Panc1 (cell line): Measurements from ENCODE around the gene STX18. TPM values are rescaled to one million over a fixed set of nuclear protein-coding genes. Genes with fewer than 3 reads are reported as not detected.
"Not testable (repeated sequence)": the region's sequence is repeated elsewhere in the genome, so short reads cannot be mapped to it uniquely, and the experiment has no call there.

Source experiments
- ATAC-seq: fragments of 200-7000 bp; cut with Tn5 transposase; 2 replicates; pipeline ENCODE4 v1.9.1; 2020; ENCODE audit warnings: mild to moderate bottlenecking, moderate library complexity
- BruUV-seq: library from RNA; stranded (reverse); fragments of 400-500 nt; replicated peaks from 2 replicates; lab custom pipeline; 2021; lab: Mats Ljungman, UMichigan
- CTCF ChIA-PET: fragments of 300-600 bp; sonication (Branson Sonifier 250); formaldehyde crosslinking; loops from one replicate; lab custom pipeline; 2022; ENCODE audit warnings: antibody characterized with exemption; lab: Charles Lee
- POLR2A ChIA-PET: fragments of 300-600 bp; sonication (Branson Sonifier 250); formaldehyde crosslinking; loops from one replicate; lab custom pipeline; 2022; ENCODE audit warnings: antibody characterized with exemption; lab: Charles Lee
- DNase-seq: peaks from one replicate; pipeline ENCODE4 v3.0.0-alpha.2; 2010; ENCODE audit warnings: low read depth, low spot score
- H3K27ac ChIP-seq: 2 replicates; pipeline ENCODE4 v1.5.1; 2011; ENCODE audit warnings: mild to moderate bottlenecking, low read length, inconsistent platforms
- H3K27me3 ChIP-seq: fragments of 200-500 bp; sonication (Bioruptor generic); 2 replicates; pipeline ENCODE4 v1.6.0; 2014; ENCODE audit warnings: low read length, inconsistent platforms; ENCODE audit not compliant: control insufficient read depth, insufficient read depth
- H3K36me3 ChIP-seq: fragments of 200-500 bp; sonication (Bioruptor generic); 2 replicates; pipeline ENCODE4 v1.5.1; 2014; ENCODE audit warnings: inconsistent platforms, mild to moderate bottlenecking, low read length, moderate library complexity; ENCODE audit not compliant: control insufficient read depth, insufficient read depth
- H3K4me1 ChIP-seq: 2 replicates; pipeline ENCODE4 v1.5.1; 2011; ENCODE audit warnings: inconsistent platforms, mild to moderate bottlenecking, low read length, moderate library complexity; ENCODE audit not compliant: control insufficient read depth, insufficient read depth
- H3K4me3 ChIP-seq, 2 experiments: 2 replicates each; pipeline ENCODE4 v1.5.1; 2011 to 2012; ENCODE audit warnings: low read depth in 2 of 2, low read length in 2 of 2, mild to moderate bottlenecking in 2 of 2, inconsistent platforms in 1 of 2, moderate library complexity in 1 of 2
- H3K9me3 ChIP-seq: fragments of 200-500 bp; sonication (Bioruptor generic); 2 replicates; pipeline ENCODE4 v1.5.1; 2014; ENCODE audit warnings: low read depth, mild to moderate bottlenecking, inconsistent platforms, low read length, moderate library complexity; ENCODE audit not compliant: control insufficient read depth, insufficient read depth
- POLR2AphosphoS5 ChIP-seq: IDR thresholded peaks from 2 replicates; pipeline ENCODE4 v1.6.1; 2012; ENCODE audit warnings: mild to moderate bottlenecking, low read depth, low read length, moderate library complexity
- SIN3A ChIP-seq: IDR thresholded peaks from 2 replicates; pipeline ENCODE4 v1.6.1; 2012; ENCODE audit warnings: low read depth, mild to moderate bottlenecking, low read length, moderate library complexity, borderline replicate concordance; ENCODE audit not compliant: insufficient read depth
- TCF7L2 ChIP-seq: IDR thresholded peaks from 2 replicates; pipeline ENCODE4 v1.6.1; 2011; ENCODE audit warnings: mild to moderate bottlenecking, low read depth, low read length, inconsistent platforms
- in situ Hi-C: cut with HindIII; loops from 2 replicates; pipeline ENCODE4 v1.10.0; 2016; ENCODE audit warnings: low sequenced_read_pairs, low pct_unique_long_range_greater_than_20kb
- intact Hi-C: fragments of 100-400 bp; cut with micrococcal nuclease; formaldehyde crosslinking; loops from one replicate; pipeline ENCODE4 v1.10.0; 2022; ENCODE audit not compliant: unreplicated experiment
- total RNA-seq: library from RNA; stranded (reverse); gene quantifications from one replicate; pipeline ENCODE4 v1.2.1, GENCODE V29; 2021; ENCODE audit not compliant: unreplicated experiment
- TF ChIP-seq, protein P1 (sequence below): fragments of 450-650 bp; IDR thresholded peaks from 2 replicates; pipeline ENCODE4 v1.5.1; 2017; ENCODE audit warnings: mild to moderate bottlenecking
- TF ChIP-seq, protein P2 (sequence below), 2 experiments: IDR thresholded peaks; 2 replicates each; pipeline ENCODE4 v1.6.1; 2011 to 2012; ENCODE audit warnings: low read depth in 2 of 2, control low read depth in 1 of 2, low read length in 1 of 2, mild to moderate bottlenecking in 1 of 2, moderate library complexity in 1 of 2; ENCODE audit not compliant: insufficient read depth in 1 of 2

The STX18 gene
- total RNA-seq, 1 experiment from 2014 or later = 15.0 TPM

DNA sequence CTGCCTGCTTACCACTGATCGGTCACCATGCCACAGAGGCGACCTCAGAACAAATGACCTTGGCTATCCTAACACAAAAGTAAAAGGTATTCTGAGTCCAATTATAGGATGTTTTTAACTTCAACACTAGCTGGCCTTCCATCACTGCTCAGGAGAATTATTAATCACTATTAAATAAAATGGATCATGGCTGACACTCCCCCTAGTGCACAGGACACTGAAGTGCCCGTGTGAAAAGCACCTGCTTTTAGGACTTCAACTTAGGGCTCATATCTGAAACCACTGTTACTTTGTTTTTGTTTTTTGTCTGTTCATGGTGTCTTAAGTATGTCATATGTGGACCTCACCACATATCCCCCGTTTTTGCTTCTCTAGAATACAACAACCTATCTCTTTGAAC, 33.9 kb downstream of the STX18 start:
- H3K27ac ChIP-seq = no peak overlapping the region
- no peaks in the 10 kb centered on the region for H3K27me3 ChIP-seq
- peaks cover 2% of the 10 kb centered on the region; the same call in 1 of the 2 replicates for H3K4me1 ChIP-seq
- DNase-seq (no peak), ATAC-seq (no peak)
- TF ChIP-seq, protein P1, sequence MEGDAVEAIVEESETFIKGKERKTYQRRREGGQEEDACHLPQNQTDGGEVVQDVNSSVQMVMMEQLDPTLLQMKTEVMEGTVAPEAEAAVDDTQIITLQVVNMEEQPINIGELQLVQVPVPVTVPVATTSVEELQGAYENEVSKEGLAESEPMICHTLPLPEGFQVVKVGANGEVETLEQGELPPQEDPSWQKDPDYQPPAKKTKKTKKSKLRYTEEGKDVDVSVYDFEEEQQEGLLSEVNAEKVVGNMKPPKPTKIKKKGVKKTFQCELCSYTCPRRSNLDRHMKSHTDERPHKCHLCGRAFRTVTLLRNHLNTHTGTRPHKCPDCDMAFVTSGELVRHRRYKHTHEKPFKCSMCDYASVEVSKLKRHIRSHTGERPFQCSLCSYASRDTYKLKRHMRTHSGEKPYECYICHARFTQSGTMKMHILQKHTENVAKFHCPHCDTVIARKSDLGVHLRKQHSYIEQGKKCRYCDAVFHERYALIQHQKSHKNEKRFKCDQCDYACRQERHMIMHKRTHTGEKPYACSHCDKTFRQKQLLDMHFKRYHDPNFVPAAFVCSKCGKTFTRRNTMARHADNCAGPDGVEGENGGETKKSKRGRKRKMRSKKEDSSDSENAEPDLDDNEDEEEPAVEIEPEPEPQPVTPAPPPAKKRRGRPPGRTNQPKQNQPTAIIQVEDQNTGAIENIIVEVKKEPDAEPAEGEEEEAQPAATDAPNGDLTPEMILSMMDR = peak; percentile 60
- TF ChIP-seq, protein P2, sequence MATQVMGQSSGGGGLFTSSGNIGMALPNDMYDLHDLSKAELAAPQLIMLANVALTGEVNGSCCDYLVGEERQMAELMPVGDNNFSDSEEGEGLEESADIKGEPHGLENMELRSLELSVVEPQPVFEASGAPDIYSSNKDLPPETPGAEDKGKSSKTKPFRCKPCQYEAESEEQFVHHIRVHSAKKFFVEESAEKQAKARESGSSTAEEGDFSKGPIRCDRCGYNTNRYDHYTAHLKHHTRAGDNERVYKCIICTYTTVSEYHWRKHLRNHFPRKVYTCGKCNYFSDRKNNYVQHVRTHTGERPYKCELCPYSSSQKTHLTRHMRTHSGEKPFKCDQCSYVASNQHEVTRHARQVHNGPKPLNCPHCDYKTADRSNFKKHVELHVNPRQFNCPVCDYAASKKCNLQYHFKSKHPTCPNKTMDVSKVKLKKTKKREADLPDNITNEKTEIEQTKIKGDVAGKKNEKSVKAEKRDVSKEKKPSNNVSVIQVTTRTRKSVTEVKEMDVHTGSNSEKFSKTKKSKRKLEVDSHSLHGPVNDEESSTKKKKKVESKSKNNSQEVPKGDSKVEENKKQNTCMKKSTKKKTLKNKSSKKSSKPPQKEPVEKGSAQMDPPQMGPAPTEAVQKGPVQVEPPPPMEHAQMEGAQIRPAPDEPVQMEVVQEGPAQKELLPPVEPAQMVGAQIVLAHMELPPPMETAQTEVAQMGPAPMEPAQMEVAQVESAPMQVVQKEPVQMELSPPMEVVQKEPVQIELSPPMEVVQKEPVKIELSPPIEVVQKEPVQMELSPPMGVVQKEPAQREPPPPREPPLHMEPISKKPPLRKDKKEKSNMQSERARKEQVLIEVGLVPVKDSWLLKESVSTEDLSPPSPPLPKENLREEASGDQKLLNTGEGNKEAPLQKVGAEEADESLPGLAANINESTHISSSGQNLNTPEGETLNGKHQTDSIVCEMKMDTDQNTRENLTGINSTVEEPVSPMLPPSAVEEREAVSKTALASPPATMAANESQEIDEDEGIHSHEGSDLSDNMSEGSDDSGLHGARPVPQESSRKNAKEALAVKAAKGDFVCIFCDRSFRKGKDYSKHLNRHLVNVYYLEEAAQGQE (IDR thresholded peaks at IDR 0.05; ENCODE audit: insufficient read depth in 1 of 2, low read depth in 2 of 2, low read length in 1 of 2) = no peak
- ChIA-PET POLR2A (no interaction called here), CTCF (interaction anchor here (0.7 to 1.9 kb wide), 3 partner anchors 11 to 33 kb away, joined by 5 to 8 read pairs (median 6); no protein-coding TSS in a partner anchor)
- no peaks in the 10 kb centered on the region for H3K9me3 ChIP-seq
- no TSS peak for BruUV-seq
- intact Hi-C loops = no loop called here
- in situ Hi-C loops = no loop called here
- no peaks in the 10 kb centered on the region for H3K36me3 ChIP-seq
- H3K4me3 ChIP-seq = no peak overlapping the region

DNA sequence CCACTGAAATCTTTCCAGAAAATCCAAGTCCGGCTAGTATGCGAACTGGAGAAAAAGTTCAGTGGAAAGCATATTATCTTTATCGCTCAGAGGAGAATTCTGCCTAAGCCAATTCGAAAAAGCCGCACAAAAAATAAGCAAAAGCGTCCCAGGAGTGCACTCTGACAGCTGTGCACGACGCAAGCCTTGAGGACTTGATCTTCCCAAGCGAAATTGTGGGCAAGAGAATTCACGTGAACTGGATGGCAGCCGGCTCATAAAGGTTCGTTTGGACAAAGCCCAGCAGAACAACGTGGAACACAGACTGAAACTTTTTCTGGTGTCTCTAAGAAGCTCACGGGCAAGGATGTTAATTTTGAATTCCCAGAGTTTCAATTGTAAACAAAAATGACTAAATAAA, 34.4 kb downstream of the STX18 start:
- Histone ChIP-seq H3K36me3 (no peaks in the 10 kb centered on the region), H3K4me3 (no peak overlapping the region), H3K9me3 (no peaks in the 10 kb centered on the region), H3K27ac (no peak overlapping the region), H3K27me3 (no peaks in the 10 kb centered on the region), H3K4me1 (peaks cover 2% of the 10 kb centered on the region; the same call in 1 of the 2 replicates)
- DNase-seq (no peak), ATAC-seq (no peak)
- in situ Hi-C loops = no loop called here
- POLR2A ChIA-PET = no interaction called here
- CTCF ChIA-PET = interaction anchor here (0.7 to 1.9 kb wide), 3 partner anchors 12 to 34 kb away, joined by 3 to 8 read pairs (median 6); no protein-coding TSS in a partner anchor
- no peak for TF ChIP-seq POLR2AphosphoS5
- BruUV-seq = no TSS peak
- intact Hi-C loops = no loop called here

DNA sequence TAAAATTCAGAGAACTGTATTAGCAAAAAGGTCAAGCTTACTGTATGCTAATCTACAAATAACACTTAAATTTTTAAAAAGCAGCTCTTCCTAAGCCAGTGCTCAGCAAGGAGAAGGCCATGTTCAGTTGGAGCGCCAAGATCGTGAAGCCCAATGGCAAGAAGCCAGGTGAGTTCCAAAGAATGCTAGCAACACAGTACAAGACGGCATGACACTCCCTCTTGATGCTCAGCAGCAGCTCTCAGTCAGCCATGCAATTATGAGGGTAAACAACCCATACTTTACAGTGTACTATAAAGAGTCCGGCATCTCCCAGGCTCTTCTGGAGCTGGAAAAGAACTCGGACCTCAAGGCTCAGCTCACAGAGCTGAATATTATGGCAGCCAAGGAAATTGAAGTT, 34.9 kb downstream of the STX18 start:
- TF ChIP-seq, protein P2 (IDR thresholded peaks at IDR 0.05; ENCODE audit: insufficient read depth in 1 of 2, low read depth in 2 of 2, low read length in 1 of 2) = no peak
- TF ChIP-seq POLR2AphosphoS5 = no peak
- no peak for TF ChIP-seq TCF7L2
- TF ChIP-seq SIN3A = no peak
- TF ChIP-seq, protein P1 = no peak
- POLR2A ChIA-PET = no interaction called here
- Histone ChIP-seq H3K27ac (no peak overlapping the region), H3K9me3 (no peaks in the 10 kb centered on the region), H3K4me3 (no peak overlapping the region), H3K36me3 (no peaks in the 10 kb centered on the region), H3K4me1 (peaks cover 2% of the 10 kb centered on the region; the same call in 1 of the 2 replicates), H3K27me3 (no peaks in the 10 kb centered on the region)
- DNase-seq = no peak
- CTCF ChIA-PET = interaction anchor here (0.9 kb wide), 1 partner anchor 13 kb away, joined by 3 read pairs; no protein-coding TSS in a partner anchor
- in situ Hi-C loops (no loop called here), intact Hi-C loops (no loop called here)
- BruUV-seq = no TSS peak
- ATAC-seq = no peak

DNA sequence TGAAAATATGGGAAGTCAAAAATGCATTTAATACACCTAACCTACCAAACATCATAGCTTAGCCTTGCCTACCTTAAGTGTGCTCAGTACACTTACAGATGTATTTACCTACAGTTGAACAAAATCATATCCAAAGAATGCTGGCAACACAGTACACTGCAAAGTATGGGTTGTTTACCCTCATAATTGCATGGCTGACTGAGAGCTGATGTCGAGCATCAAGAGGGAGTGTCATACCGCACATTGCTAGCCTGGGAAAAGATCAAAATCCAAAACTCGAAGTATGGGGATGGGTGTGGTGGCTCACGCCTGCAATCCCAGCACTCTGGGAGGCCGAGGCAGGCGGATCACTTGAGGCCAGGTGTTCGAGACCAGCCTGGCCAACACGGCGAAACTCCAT, 36.6 kb downstream of the STX18 start:
- H3K9me3 ChIP-seq, intact Hi-C loops, in situ Hi-C loops, DNase-seq, H3K27ac ChIP-seq, H3K36me3 ChIP-seq, H3K4me1 ChIP-seq, BruUV-seq, CTCF ChIA-PET, H3K4me3 ChIP-seq, POLR2A ChIA-PET, ATAC-seq, H3K27me3 ChIP-seq: not testable (repeated sequence)
